NB4 (cell line): ENCODE results near the gene HOTAIR.

ENCODE experiments used
- CTCF ChIP-seq: IDR thresholded peaks from one replicate; pipeline ENCODE4 v1.5.1; 2012; ENCODE audit warnings: low read depth, low read length
- MYC ChIP-seq: IDR thresholded peaks from 2 replicates; pipeline ENCODE4 v1.6.1; 2011; ENCODE audit warnings: low read depth, low read length
- POLR2A ChIP-seq: IDR thresholded peaks from 2 replicates; pipeline ENCODE4 v1.6.1; 2011; ENCODE audit warnings: mild to moderate bottlenecking; ENCODE audit not compliant: insufficient read length; ENCODE audit errors: extremely low read depth
- TF ChIP-seq, protein P1 (sequence below): IDR thresholded peaks from 2 replicates; pipeline ENCODE4 v1.6.1; 2011; ENCODE audit warnings: low read depth, low read length

DNA sequence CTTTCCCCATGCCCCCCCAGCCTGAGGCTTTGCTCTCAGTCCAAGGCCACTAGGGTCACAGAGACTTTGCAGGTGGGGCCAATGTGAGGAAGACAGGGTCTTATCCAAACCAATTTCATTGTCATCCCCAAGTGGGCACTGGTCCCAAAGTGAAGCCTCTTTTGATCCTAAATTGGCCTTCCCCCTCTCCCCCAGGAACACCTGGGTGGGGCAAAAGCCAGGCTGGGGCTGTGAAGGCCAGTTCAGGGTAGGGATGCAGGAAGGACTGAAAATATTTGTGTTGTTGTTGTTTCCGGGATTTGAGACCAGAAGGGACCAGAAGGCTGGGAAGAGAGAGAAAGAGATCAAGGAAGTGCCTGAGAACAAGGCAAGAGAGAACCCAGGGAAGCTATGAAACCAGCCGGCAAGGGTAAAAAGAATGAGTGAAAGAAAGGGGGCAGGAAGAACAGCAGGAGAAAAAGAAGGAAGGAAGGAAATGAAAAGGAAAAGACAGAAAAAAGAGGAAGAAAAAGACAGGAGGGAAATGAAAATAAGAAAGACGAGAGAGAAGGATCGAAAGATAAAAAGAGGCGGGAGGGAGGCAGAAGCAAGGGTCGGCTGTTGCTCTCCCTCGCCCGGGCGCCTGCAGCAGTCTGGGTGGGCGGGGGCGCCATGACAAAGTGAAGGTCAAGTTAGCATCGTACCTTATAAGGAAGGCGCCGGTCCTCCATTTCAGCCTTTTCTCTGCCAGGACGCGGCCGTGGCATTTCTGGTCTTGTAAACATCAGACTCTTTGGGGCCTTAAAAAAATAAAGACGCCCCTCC, 9.3 kb downstream of the HOTAIR start:
- TF ChIP-seq CTCF (no peak), POLR2A (no peak), MYC (no peak)
- TF ChIP-seq, protein P1, sequence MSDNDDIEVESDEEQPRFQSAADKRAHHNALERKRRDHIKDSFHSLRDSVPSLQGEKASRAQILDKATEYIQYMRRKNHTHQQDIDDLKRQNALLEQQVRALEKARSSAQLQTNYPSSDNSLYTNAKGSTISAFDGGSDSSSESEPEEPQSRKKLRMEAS: no peak
